ENCODE data around the gene ARPC2. TPM values are rescaled to one million over a fixed set of nuclear protein-coding genes. Genes with fewer than 3 reads are reported as not detected.

ARPC2 gene
- total and polyA plus RNA-seq, 5 donors from 2014 or later: 540 to 1,050 (median 811) TPM

DNA sequence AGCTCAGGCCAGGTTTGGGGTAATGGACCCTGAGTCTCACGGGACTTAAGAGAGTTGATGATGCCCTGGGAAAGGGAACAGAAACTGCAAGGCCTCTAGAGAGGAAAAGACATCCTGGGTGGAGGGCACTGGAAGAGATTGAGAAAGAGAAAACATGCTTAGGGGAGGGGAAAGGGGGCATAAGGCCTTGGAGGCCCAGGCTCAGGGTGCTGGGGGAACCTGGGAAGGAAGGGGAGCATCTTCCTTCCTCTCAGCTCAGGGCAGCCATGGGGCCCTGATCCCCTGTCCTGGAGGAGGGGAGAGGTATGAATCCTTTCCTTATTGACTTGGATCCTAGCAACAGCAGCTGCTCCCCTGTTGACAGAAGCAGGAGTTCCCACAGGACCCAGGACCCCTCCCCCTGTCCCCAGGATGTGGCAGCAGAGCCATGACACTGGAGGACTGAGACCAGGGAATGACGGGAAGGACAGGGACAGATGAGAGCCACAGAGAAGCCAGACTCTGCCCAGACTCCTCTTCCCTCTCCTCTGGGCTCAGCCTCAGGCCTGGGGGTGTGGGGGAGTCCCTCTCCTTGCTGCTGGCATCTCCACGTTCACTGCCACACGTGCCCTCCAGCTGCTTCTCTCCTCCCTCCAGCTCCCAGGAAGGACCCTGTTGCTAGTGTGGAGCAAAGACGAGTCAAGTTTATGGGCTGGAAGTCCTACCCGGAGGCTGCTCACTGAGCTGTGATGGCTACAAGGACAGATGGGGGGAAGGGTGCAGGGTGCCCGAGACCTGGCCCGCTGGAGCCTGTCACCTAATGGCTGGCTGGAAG, 44.6 kb downstream of the ARPC2 start:
- peaks cover 13% of the 10 kb centered on the region for H3K36me3 Mint-ChIP-seq
- H3K27me3 ChIP-seq (ENCODE audit: control insufficient read depth, insufficient read depth, low read length): no peaks in the 10 kb centered on the region
- no peak overlapping the region for H3K4me3 ChIP-seq (ENCODE audit: low read depth, low read length)
- DNase-seq: no peak
- ATAC-seq (ENCODE audit: low read depth in 2 of 2): no peak
- H3K36me3 ChIP-seq (ENCODE audit: control insufficient read depth, insufficient read depth, low read length): peaks cover 26% of the 10 kb centered on the region
- H3K27ac ChIP-seq (ENCODE audit: insufficient read depth, low read length, poor library complexity, severe bottlenecking): no peak overlapping the region
- no peaks in the 10 kb centered on the region for H3K9me3 ChIP-seq (ENCODE audit: control insufficient read depth in 2 of 2, low read length in 2 of 2)
- H3K27me3 Mint-ChIP-seq: no peaks in the 10 kb centered on the region
- no peak overlapping the region for H3K4me3 Mint-ChIP-seq
- H3K27ac Mint-ChIP-seq: peak overlapping the region in 1 of 3 donors; percentile 55
- H3K4me1 ChIP-seq (ENCODE audit: control insufficient read depth, insufficient read depth, low read length, poor library complexity, severe bottlenecking): peaks cover 6% of the 10 kb centered on the region
- H3K4me1 Mint-ChIP-seq: peaks cover 5 to 31% (median 12%) of the 10 kb centered on the region in 4 donors
- peaks cover 0 to 1% (median 0%) of the 10 kb centered on the region in 7 donors for H3K9me3 Mint-ChIP-seq

DNA sequence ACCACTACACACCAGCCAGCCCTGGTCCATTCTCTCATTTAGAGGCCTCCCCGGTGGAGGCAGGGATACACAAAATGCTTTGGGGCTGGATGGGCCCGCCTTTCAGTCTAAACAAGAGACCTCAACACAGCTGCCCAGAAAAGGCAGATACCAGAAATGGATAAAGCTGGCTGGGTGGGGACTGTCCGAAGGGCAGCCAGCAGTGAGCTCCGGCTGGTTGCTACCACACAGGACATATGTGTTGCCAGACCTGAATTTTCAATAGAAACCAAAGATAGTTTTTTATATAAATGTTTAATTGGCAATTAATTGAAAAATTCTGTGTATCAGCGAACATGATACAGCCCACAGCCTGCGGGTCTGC, 45.2 kb downstream of the ARPC2 start:
- Mint-ChIP-seq H3K27ac (no peak overlapping the region), H3K4me3 (no peak overlapping the region), H3K36me3 (peaks cover 15% of the 10 kb centered on the region), H3K4me1 (peaks cover 5 to 28% (median 13%) of the 10 kb centered on the region in 4 donors), H3K27me3 (no peaks in the 10 kb centered on the region), H3K9me3 (peaks cover 0 to 1% (median 0%) of the 10 kb centered on the region in 7 donors)
- H3K4me1 ChIP-seq (ENCODE audit: control insufficient read depth, insufficient read depth, low read length, poor library complexity, severe bottlenecking): peaks cover 6% of the 10 kb centered on the region
- H3K27me3 ChIP-seq (ENCODE audit: control insufficient read depth, insufficient read depth, low read length): no peaks in the 10 kb centered on the region
- DNase-seq (no peak), ATAC-seq (ENCODE audit: low read depth in 2 of 2) (no peak)
- H3K36me3 ChIP-seq (ENCODE audit: control insufficient read depth, insufficient read depth, low read length): peaks cover 32% of the 10 kb centered on the region
- no peak overlapping the region for H3K27ac ChIP-seq (ENCODE audit: insufficient read depth, low read length, poor library complexity, severe bottlenecking)
- no peak overlapping the region for H3K4me3 ChIP-seq (ENCODE audit: low read depth, low read length)
- no peaks in the 10 kb centered on the region for H3K9me3 ChIP-seq (ENCODE audit: control insufficient read depth in 2 of 2, low read length in 2 of 2)

DNA sequence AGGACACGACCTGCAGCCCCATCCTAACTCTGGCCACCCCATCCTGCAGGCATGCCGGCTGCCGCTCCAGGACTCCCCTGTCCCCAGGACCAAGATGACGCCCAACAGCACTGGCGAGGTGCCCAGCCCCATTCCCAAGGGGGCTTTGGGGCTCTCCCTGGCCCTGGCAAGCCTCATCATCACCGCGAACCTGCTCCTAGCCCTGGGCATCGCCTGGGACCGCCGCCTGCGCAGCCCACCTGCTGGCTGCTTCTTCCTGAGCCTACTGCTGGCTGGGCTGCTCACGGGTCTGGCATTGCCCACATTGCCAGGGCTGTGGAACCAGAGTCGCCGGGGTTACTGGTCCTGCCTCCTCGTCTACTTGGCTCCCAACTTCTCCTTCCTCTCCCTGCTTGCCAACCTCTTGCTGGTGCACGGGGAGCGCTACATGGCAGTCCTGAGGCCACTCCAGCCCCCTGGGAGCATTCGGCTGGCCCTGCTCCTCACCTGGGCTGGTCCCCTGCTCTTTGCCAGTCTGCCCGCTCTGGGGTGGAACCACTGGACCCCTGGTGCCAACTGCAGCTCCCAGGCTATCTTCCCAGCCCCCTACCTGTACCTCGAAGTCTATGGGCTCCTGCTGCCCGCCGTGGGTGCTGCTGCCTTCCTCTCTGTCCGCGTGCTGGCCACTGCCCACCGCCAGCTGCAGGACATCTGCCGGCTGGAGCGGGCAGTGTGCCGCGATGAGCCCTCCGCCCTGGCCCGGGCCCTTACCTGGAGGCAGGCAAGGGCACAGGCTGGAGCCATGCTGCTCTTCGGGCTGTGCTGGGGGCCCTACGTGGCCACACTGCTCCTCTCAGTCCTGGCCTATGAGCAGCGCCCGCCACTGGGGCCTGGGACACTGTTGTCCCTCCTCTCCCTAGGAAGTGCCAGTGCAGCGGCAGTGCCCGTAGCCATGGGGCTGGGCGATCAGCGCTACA, 45.9 kb downstream of the ARPC2 start:
- Histone ChIP-seq H3K4me3 (ENCODE audit: low read depth, low read length) (no peak overlapping the region), H3K27me3 (ENCODE audit: control insufficient read depth, insufficient read depth, low read length) (no peaks in the 10 kb centered on the region), H3K4me1 (ENCODE audit: control insufficient read depth, insufficient read depth, low read length, poor library complexity, severe bottlenecking) (no peaks in the 10 kb centered on the region), H3K27ac (ENCODE audit: insufficient read depth, low read length, poor library complexity, severe bottlenecking) (no peak overlapping the region), H3K9me3 (ENCODE audit: control insufficient read depth in 2 of 2, low read length in 2 of 2) (no peaks in the 10 kb centered on the region), H3K36me3 (ENCODE audit: control insufficient read depth, insufficient read depth, low read length) (peaks cover 36% of the 10 kb centered on the region)
- H3K27me3 Mint-ChIP-seq: no peaks in the 10 kb centered on the region
- peaks cover 0 to 27% (median 12%) of the 10 kb centered on the region in 4 donors for H3K4me1 Mint-ChIP-seq
- H3K27ac Mint-ChIP-seq: no peak overlapping the region
- ATAC-seq (ENCODE audit: low read depth in 2 of 2): no peak
- DNase-seq: no peak
- H3K4me3 Mint-ChIP-seq: no peak overlapping the region
- H3K9me3 Mint-ChIP-seq: peaks cover 0 to 1% (median 0%) of the 10 kb centered on the region in 7 donors
- peaks cover 21% of the 10 kb centered on the region for H3K36me3 Mint-ChIP-seq

DNA sequence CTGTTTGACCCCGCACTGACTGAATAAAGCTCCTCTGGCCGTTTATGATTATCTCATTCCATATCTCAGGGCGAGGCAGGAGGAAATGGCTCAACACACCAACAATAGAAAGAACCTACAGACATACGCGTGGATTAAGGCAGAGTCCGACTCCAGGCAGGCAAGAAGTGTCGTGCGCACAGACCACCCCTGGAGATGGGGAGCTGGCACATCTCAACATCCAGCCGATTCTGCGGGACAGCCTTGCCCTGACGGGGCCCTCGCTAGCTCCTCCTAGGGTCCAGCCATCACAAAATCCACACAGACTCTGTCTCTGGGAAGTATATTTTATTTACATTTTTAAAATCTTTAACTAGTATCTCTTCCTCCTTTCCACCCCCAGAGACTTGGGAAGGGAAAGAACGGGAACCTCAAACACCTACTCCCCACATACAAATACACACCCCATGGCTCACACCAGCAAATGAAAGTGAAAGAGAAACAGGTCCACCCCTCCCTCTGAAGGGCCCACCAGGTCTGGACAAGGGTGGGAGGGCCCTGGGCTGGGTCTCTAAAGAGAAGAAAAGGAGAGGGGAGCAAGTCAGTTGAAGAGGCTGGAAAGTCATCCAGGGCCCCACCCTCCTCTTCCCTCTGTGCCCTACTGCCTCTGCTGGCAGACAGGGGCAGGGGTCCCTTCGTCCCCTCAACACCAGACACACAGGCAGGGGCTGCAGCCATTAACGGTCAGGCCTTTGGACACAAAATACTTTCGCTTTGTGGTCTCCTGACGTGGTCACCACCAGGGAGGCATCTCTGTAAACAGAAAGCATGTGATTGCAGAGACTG, 47.0 kb downstream of the ARPC2 start:
- peaks cover 3% of the 10 kb centered on the region for H3K4me1 ChIP-seq (ENCODE audit: control insufficient read depth, insufficient read depth, low read length, poor library complexity, severe bottlenecking)
- DNase-seq (peak in 1 of 3 donors; percentile 46), ATAC-seq (ENCODE audit: low read depth in 2 of 2) (no peak)
- H3K9me3 ChIP-seq (ENCODE audit: control insufficient read depth in 2 of 2, low read length in 2 of 2): no peaks in the 10 kb centered on the region
- Mint-ChIP-seq H3K4me3 (no peak overlapping the region), H3K27me3 (no peaks in the 10 kb centered on the region), H3K27ac (peak overlapping the region in 1 of 3 donors; percentile 91), H3K4me1 (peaks cover 0 to 23% (median 10%) of the 10 kb centered on the region in 4 donors), H3K36me3 (peaks cover 21% of the 10 kb centered on the region), H3K9me3 (peaks cover 0 to 1% (median 0%) of the 10 kb centered on the region in 7 donors)
- peaks cover 36% of the 10 kb centered on the region for H3K36me3 ChIP-seq (ENCODE audit: control insufficient read depth, insufficient read depth, low read length)
- no peaks in the 10 kb centered on the region for H3K27me3 ChIP-seq (ENCODE audit: control insufficient read depth, insufficient read depth, low read length)
- no peak overlapping the region for H3K4me3 ChIP-seq (ENCODE audit: low read depth, low read length)
- no peak overlapping the region for H3K27ac ChIP-seq (ENCODE audit: insufficient read depth, low read length, poor library complexity, severe bottlenecking)

DNA sequence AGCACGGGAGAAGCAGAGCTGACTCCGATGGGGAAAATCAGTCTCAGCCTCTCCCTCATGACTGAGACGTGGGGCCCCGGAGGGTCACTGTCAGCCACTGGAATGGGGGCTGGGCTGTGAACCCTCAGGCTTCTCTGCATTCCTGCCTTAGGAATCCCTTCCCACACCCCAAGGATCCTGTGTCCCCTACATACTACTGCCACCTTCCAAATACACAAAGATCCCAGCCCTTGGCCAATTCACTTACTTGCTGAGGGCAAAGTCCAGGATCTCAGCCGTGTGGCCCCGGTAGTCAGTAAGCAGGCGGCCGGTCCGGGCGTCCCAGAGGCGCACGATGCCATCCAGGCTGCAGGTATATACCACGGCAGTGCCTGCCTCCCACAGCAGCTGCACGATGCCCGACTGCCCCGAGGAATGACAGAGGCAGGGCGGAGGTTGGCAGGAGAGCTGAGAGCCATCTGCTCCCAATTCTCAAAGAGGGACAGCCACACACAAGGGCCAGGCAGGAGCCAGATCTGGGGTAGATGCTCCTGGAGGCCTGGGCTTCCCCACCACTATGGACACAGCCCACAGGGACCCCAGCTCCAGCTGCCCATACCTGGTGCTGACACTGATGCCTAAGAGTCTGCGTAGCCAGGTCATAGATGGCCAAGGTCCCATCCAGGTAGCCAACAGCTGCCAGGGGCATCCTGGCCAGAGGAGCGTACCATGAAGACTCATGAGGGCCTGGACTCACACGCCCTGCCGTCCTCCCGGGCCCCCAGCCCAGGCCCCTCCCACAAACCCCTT, 48.0 kb downstream of the ARPC2 start:
- Mint-ChIP-seq H3K9me3 (peaks cover 0 to 1% (median 0%) of the 10 kb centered on the region in 7 donors), H3K4me3 (peak overlapping the region in 1 of 4 donors; percentile 78), H3K27me3 (no peaks in the 10 kb centered on the region), H3K27ac (no peak overlapping the region), H3K36me3 (peaks cover 21% of the 10 kb centered on the region), H3K4me1 (peaks cover under 1 to 24% (median 13%) of the 10 kb centered on the region in 4 donors)
- Histone ChIP-seq H3K4me1 (ENCODE audit: control insufficient read depth, insufficient read depth, low read length, poor library complexity, severe bottlenecking) (peaks cover 11% of the 10 kb centered on the region), H3K9me3 (ENCODE audit: control insufficient read depth in 2 of 2, low read length in 2 of 2) (no peaks in the 10 kb centered on the region), H3K4me3 (ENCODE audit: low read depth, low read length) (no peak overlapping the region), H3K36me3 (ENCODE audit: control insufficient read depth, insufficient read depth, low read length) (peaks cover 36% of the 10 kb centered on the region), H3K27ac (ENCODE audit: insufficient read depth, low read length, poor library complexity, severe bottlenecking) (no peak overlapping the region), H3K27me3 (ENCODE audit: control insufficient read depth, insufficient read depth, low read length) (no peaks in the 10 kb centered on the region)
- ATAC-seq (ENCODE audit: low read depth in 2 of 2) (no peak), DNase-seq (no peak)

DNA sequence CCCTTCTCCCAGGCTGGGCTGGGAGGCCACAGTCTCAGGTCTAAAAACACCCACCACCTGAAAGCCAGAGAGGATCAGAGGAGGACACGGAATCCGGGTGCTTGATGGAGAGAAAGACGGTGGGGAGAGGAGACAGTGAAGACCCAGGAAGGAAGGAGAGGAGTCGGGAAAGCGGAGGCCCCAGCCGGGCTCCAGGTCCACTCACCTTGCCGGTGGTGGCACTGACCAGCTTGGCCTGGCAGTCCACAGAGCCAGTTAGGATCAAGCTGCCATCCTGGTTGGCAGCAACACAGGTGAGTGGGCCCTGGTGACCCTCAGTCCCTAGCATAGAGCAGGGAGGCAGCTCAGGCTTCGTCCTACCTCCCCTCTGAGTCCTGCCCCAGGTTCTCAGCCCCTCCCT, 48.6 kb downstream of the ARPC2 start:
- Histone ChIP-seq H3K9me3 (ENCODE audit: control insufficient read depth in 2 of 2, low read length in 2 of 2) (no peaks in the 10 kb centered on the region), H3K36me3 (ENCODE audit: control insufficient read depth, insufficient read depth, low read length) (peaks cover 36% of the 10 kb centered on the region), H3K4me1 (ENCODE audit: control insufficient read depth, insufficient read depth, low read length, poor library complexity, severe bottlenecking) (peaks cover 13% of the 10 kb centered on the region), H3K27ac (ENCODE audit: insufficient read depth, low read length, poor library complexity, severe bottlenecking) (no peak overlapping the region), H3K27me3 (ENCODE audit: control insufficient read depth, insufficient read depth, low read length) (no peaks in the 10 kb centered on the region), H3K4me3 (ENCODE audit: low read depth, low read length) (no peak overlapping the region)
- peaks cover 0 to 1% (median 0%) of the 10 kb centered on the region in 7 donors for H3K9me3 Mint-ChIP-seq
- peaks cover 21% of the 10 kb centered on the region for H3K36me3 Mint-ChIP-seq
- H3K4me3 Mint-ChIP-seq: peak overlapping the region in 1 of 4 donors; percentile 78
- H3K4me1 Mint-ChIP-seq: peaks cover 4 to 29% (median 17%) of the 10 kb centered on the region in 4 donors
- peak overlapping the region in 1 of 3 donors; percentile 71 for H3K27ac Mint-ChIP-seq
- ATAC-seq (ENCODE audit: low read depth in 2 of 2) (no peak), DNase-seq (no peak)
- H3K27me3 Mint-ChIP-seq: no peaks in the 10 kb centered on the region

Measured in CD4-positive, CD25-positive, alpha-beta regulatory T cell (primary cell).